Mammary epithelial cell (primary cell): ENCODE measurements around the gene NAP1L4.

ENCODE experiments used
- CTCF ChIP-seq, 2 donors: IDR thresholded peaks in 1 of 2; conservative IDR thresholded peaks in 1 of 2; 2 replicates each; pipeline ENCODE4 v1.5.1; 2011 to 2012; ENCODE audit warnings: inconsistent platforms in 2 of 2, low read length in 2 of 2, mild to moderate bottlenecking in 2 of 2, control low read depth in 1 of 2, low read depth in 1 of 2; ENCODE audit not compliant: insufficient read depth in 1 of 2; ENCODE audit errors: extremely low read depth in 1 of 2
- EZH2 ChIP-seq: IDR thresholded peaks from 2 replicates; pipeline ENCODE4 v1.6.1; 2012; ENCODE audit warnings: low read length, inconsistent platforms, borderline replicate concordance

GRCh38 chr11:3037945-3038271, 45.8 kb upstream of the NAP1L4 start:
- no peak for TF ChIP-seq CTCF (conservative IDR thresholded peaks at IDR 0.05 in 1 of 2, IDR thresholded peaks at IDR 0.05 in 1 of 2; ENCODE audit: extremely low read depth in 1 of 2, insufficient read depth in 1 of 2, low read depth in 1 of 2, low read length in 2 of 2)
- no peak for TF ChIP-seq EZH2
